Type B pancreatic cell (in vitro differentiated cells): ENCODE measurements around the gene MPPE1. TPM values are rescaled to one million over a fixed set of nuclear protein-coding genes. Genes with fewer than 3 reads are reported as not detected.

ENCODE experiments used
- DNase-seq: peaks from one replicate; pipeline ENCODE4 v3.0.0; 2021; ENCODE audit warnings: mixed read lengths; ENCODE audit not compliant: unreplicated experiment; ENCODE audit errors: extremely low spot score
- H3K27ac Mint-ChIP-seq: 2 replicates; pipeline ENCODE4 v1.8.0; 2021; ENCODE audit warnings: mild to moderate bottlenecking, mixed read lengths
- H3K27me3 Mint-ChIP-seq: 2 replicates; pipeline ENCODE4 v1.8.0; 2021; ENCODE audit warnings: mixed read lengths
- H3K36me3 Mint-ChIP-seq: 2 replicates; pipeline ENCODE4 v1.8.0; 2021; ENCODE audit warnings: mixed read lengths
- H3K4me1 Mint-ChIP-seq: one replicate; pipeline ENCODE4 v1.8.0; 2021; ENCODE audit warnings: mixed read lengths; ENCODE audit not compliant: unreplicated experiment
- H3K4me3 Mint-ChIP-seq: 2 replicates; pipeline ENCODE4 v1.8.0; 2021; ENCODE audit warnings: mild to moderate bottlenecking, mixed read lengths
- H3K9me3 Mint-ChIP-seq: 2 replicates; pipeline ENCODE4 v1.8.0; 2021; ENCODE audit warnings: mixed read lengths
- total RNA-seq: library from RNA; stranded (reverse); gene quantifications from 2 replicates; pipeline ENCODE4 v1.2.1, GENCODE V29; 2021; ENCODE audit warnings: low replicate concordance
- TF ChIP-seq, protein P1 (sequence below): fragments of 200-600 bp; sonication (generic); conservative IDR thresholded peaks from 2 replicates; pipeline ENCODE4 v1.5.0; 2021; ENCODE audit warnings: antibody characterized with exemption, mild to moderate bottlenecking

Gene MPPE1
- total RNA-seq, 1 donor from 2014 or later = 35.3 TPM

DNA sequence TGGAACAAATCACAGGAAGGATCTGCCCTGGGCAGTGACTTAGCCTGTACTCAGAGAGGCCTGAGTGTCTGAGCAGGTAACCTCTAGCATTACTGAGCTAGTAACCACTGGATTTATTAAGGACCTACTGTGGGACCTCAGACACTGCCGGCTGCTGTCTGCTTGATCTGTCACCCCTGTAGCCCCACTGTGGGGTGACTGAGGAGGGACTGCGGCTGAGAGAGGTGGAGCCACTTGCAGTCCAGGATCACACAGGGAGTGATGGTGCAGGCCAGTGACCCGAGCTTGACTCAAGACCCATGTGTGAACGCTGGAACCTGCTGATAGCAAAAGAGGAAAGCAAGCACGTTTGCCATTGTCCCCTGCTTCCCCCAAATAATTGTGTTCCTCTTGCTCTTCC, 41.4 kb downstream of the MPPE1 start:
- Mint-ChIP-seq H3K4me3 (no peak overlapping the region), H3K4me1 (peaks cover 7% of the 10 kb centered on the region), H3K27me3 (no peaks in the 10 kb centered on the region), H3K36me3 (peaks cover 5% of the 10 kb centered on the region), H3K9me3 (no peaks in the 10 kb centered on the region), H3K27ac (no peak overlapping the region)
- TF ChIP-seq, protein P1, sequence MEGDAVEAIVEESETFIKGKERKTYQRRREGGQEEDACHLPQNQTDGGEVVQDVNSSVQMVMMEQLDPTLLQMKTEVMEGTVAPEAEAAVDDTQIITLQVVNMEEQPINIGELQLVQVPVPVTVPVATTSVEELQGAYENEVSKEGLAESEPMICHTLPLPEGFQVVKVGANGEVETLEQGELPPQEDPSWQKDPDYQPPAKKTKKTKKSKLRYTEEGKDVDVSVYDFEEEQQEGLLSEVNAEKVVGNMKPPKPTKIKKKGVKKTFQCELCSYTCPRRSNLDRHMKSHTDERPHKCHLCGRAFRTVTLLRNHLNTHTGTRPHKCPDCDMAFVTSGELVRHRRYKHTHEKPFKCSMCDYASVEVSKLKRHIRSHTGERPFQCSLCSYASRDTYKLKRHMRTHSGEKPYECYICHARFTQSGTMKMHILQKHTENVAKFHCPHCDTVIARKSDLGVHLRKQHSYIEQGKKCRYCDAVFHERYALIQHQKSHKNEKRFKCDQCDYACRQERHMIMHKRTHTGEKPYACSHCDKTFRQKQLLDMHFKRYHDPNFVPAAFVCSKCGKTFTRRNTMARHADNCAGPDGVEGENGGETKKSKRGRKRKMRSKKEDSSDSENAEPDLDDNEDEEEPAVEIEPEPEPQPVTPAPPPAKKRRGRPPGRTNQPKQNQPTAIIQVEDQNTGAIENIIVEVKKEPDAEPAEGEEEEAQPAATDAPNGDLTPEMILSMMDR = no peak
- DNase-seq = no peak

DNA sequence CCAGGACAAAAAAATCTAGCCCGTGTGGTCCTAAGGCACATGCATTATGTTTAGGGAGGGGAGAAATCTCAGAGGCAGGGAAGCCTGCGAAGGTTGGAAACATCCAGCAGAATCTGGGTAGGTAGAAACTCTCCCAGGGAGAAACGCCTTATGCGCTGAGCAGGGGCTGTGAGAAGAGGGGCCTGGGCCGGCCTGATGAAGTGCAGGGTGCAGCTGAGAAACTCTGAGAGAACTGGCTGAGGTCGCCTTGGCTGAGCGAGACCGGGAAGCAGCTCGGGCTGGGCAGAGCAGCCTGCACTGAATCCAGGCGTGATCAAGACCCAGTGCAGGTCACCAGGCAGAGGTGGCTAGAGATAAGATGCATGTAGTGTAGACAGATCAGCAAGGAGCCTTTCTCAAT, 41.8 kb downstream of the MPPE1 start:
- TF ChIP-seq, protein P1 = no peak
- no peak for DNase-seq
- Mint-ChIP-seq H3K27me3 (no peaks in the 10 kb centered on the region), H3K4me1 (peaks cover 10% of the 10 kb centered on the region), H3K27ac (no peak overlapping the region), H3K9me3 (no peaks in the 10 kb centered on the region), H3K36me3 (peaks cover 5% of the 10 kb centered on the region), H3K4me3 (no peak overlapping the region)

DNA sequence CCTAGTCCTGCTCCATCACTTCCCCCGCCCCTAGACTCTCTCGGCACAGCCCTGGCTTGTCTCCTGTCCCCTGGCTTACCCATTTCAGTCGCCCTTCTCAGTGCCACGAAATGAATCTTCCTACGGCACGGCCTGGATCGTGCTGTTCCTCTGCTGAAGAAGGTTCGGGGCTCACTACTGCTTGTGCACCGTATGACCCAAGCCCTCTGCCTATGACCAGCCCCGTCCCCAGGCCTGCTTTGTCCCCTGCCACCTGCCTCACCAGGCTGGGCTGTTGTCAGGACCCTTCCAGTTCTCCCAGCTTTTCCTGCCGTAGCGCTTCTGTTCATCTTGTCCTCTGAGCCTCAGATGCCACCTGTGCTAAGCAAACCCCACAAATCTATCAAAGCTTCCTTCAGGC, 43.0 kb downstream of the MPPE1 start:
- no peaks in the 10 kb centered on the region for H3K27me3 Mint-ChIP-seq
- H3K27ac Mint-ChIP-seq = peak overlapping the region; percentile 30
- no peak overlapping the region for H3K4me3 Mint-ChIP-seq
- no peak for DNase-seq
- H3K36me3 Mint-ChIP-seq = peaks cover 5% of the 10 kb centered on the region
- H3K9me3 Mint-ChIP-seq = no peaks in the 10 kb centered on the region
- peaks cover 16% of the 10 kb centered on the region for H3K4me1 Mint-ChIP-seq
- TF ChIP-seq, protein P1 = no peak

DNA sequence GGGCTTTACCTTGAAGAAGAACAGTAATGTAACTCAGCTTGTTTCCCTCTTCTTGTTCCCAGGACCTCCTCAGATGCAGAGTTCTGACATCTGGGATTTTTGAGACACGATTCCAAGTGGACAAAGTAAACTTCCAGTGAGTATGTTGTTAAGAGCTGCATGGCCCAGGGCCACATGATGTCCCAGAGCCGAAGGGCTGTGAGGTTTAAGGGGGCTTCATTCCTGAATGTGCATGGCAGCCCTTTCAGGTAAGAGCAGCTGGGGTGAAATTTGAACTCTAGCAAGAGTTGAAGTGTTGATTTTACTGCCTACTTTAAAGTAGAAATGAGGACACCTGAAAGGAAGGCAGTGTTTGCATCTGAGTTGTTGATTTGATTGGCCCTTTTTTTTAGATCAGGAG, 43.6 kb downstream of the MPPE1 start:
- Mint-ChIP-seq H3K4me1 (peaks cover 19% of the 10 kb centered on the region), H3K9me3 (no peaks in the 10 kb centered on the region), H3K27ac (no peak overlapping the region), H3K4me3 (no peak overlapping the region), H3K36me3 (peaks cover 5% of the 10 kb centered on the region), H3K27me3 (no peaks in the 10 kb centered on the region)
- no peak for DNase-seq
- TF ChIP-seq, protein P1 = no peak

DNA sequence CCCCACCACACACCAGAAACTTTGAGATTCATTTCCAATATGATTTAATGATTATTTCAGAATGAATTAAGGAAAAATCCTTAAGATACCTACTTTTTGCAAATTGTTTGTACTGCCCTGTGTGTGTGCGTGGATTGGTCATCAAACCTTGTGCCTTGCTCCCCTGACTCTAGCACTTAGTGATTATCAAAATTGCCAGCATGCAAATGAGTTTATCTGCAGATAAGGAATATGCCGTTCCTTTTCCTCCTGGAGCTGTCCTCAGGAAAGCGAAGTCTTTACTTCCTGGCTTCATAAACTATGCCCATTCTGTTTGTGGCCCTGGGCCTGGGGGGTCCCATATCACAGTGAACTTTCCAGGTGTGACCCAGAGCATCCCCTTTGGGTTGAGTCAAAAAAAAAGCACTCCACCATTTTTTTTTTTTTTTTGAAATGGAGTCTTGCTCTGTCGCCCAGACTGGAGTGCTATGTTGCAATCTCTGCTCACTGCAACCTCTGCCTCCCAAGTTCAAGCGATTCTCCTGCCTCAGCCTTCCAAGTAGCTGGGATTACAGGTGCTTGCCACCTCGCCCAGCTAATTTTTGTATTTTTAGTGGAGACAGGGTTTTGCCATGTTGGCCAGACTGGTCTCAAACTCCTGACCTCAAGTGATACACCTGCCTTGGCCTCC, 45.5 kb downstream of the MPPE1 start:
- H3K9me3 Mint-ChIP-seq = no peaks in the 10 kb centered on the region
- H3K27ac Mint-ChIP-seq = peak overlapping the region; percentile 9
- no peak for DNase-seq
- peaks cover 36% of the 10 kb centered on the region for H3K4me1 Mint-ChIP-seq
- H3K4me3 Mint-ChIP-seq = no peak overlapping the region
- H3K36me3 Mint-ChIP-seq = peaks cover 5% of the 10 kb centered on the region
- no peaks in the 10 kb centered on the region for H3K27me3 Mint-ChIP-seq
- TF ChIP-seq, protein P1 = no peak
